Testis (tissue), 2 donors: ENCODE measurements around the gene SSBP3.

Experiments
- CTCF ChIP-seq, 3 experiments: fragments of 450-650 bp in 2 of 3; fragments of 200-600 bp in 1 of 3; sonication (generic) in 1 of 3; IDR thresholded peaks; one replicate each; pipeline ENCODE4 v1.5.1; 2016 to 2019; ENCODE audit warnings: antibody characterized with exemption in 3 of 3, mild to moderate bottlenecking in 2 of 3, moderate library complexity in 1 of 3
- POLR2A ChIP-seq: fragments of 450-650 bp; IDR thresholded peaks from one replicate; pipeline ENCODE4 v1.6.1; 2017; ENCODE audit warnings: antibody characterized with exemption, mild to moderate bottlenecking, moderate library complexity

- TF ChIP-seq CTCF (IDR thresholded peaks at IDR 0.05) (no peak), POLR2A (no peak)
Observed at GRCh38 chr1:54356680-54357147, 49.5 kb downstream of the SSBP3 start.
